ENCODE measurements around the gene PWWP2B.

Gene PWWP2B

DNA sequence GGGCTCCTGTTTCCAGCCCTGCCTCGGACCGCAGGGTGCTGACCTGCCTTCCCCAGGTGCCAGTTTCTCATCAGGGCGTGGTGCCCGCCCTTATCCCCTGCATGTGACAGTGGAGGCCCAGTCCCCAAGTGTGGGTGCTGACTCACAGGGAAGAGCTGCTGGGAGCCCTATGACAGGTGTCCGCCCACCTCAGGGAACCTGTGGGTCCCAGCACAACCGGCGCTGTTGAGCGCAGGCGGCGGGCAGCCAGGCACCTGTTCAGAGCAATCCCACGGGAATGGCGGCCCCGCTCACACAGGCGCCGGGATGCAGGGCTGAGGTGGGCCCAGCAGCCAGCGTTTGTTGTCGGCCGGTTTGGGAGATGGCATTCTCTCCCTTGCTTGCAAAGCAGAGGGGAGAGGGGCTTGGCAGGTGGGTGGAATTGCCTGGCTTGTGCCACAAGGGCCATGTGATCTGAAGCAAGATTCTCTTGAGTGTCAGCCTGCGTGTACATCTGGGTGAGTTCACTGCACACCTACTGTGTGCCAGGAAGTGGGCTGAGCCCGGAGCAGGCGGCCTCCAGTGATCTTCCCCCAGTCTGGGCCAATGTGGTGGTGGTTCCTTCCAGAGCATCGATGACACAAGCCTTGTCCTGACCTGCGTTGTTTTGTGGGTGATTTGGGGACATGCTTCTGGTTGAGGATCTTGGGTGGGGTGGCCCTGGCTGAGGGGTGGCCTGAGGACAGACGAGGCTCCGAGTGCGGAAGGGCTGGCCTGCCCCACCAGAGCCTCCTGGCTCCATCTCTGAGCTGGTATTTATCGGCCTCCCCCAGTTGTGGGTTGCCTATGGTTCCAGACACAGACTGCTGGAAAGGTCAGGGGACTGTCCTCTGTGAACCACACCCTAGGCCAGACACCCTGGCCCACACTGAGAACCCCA is 2.4 kb downstream of the PWWP2B start:
- Histone ChIP-seq H3K9me3 (ENCODE audit: control insufficient read depth, insufficient read depth, low read length) (no peaks in the 10 kb centered on the region), H3K9ac (ENCODE audit: low read depth, low read length) (no peak overlapping the region), H3K4me1 (ENCODE audit: insufficient read depth, low read length) (peaks cover 4% of the 10 kb centered on the region; the same call in 1 of the 2 replicates)

DNA sequence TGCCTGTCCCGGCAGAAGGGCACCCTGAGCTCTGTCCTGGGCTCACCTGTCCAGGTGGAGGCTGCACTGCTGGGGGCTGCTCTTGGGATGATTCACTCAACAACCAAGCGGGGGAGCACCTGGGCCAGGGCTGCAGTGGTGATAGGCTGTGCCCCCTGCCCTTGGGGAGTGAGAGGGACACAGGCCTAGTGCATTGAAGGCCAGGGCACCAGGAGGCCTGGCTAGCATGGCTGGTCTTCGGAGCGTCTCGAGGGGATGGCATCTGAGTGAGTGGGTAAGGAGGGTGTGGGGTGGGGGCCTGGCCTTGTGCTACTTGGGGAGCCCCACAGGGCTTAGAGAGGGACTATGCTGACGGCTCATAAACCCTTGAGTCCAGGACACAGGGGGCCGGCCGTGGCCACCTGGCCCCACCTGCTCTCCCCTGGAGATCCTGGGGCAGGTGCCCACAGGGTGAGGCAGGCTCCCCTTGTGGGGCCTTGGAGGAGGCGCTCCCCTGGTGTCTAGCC is 3.1 kb downstream of the PWWP2B start:
- Histone ChIP-seq H3K36me3 (ENCODE audit: insufficient read depth, low read length) (no peaks in the 10 kb centered on the region), H3K9ac (ENCODE audit: low read depth, low read length) (no peak overlapping the region), H3K9me3 (ENCODE audit: control insufficient read depth, insufficient read depth, low read length) (no peaks in the 10 kb centered on the region), H3K4me1 (ENCODE audit: insufficient read depth, low read length) (peaks cover 4% of the 10 kb centered on the region; the same call in 1 of the 2 replicates)

More for the DNA sequence above, 2.4 kb downstream of the PWWP2B start:
- no peaks in the 10 kb centered on the region for H3K36me3 ChIP-seq (ENCODE audit: insufficient read depth, low read length)

DNA sequence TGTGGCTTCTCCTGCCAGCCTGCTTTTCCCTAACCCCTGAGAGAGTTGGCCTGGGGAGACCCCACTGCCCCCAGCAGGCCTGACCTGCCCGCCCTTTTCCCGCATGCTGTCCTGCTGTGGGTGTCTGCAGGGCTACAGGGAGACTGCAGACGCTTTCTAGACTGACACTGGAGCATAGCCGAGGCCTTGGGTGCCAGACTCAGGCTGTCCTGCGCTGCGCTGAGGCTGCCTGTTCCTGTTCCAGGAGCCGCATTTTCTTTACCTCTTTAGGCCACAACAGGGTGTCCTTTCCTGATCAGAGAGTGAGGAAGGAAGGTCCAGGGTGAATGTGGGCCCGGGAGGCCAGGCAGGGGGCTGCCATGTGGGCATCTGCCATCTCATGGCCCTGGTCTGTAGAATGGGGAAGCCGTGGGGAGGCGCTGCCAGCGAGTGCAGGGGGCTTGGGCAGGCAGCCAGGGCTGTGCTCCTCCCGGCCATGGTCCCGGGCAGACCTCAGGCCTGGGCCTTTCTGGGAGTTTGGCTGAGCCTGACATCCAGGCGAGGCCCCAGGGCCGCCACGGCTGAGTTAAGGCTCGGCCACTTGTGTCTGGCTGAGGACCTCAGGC is 3.6 kb downstream of the PWWP2B start:
- H3K36me3 ChIP-seq (ENCODE audit: insufficient read depth, low read length): no peaks in the 10 kb centered on the region
- peaks cover 4% of the 10 kb centered on the region; the same call in 1 of the 2 replicates for H3K4me1 ChIP-seq (ENCODE audit: insufficient read depth, low read length)
- H3K9ac ChIP-seq (ENCODE audit: low read depth, low read length): no peak overlapping the region
- no peaks in the 10 kb centered on the region for H3K9me3 ChIP-seq (ENCODE audit: control insufficient read depth, insufficient read depth, low read length)

DNA sequence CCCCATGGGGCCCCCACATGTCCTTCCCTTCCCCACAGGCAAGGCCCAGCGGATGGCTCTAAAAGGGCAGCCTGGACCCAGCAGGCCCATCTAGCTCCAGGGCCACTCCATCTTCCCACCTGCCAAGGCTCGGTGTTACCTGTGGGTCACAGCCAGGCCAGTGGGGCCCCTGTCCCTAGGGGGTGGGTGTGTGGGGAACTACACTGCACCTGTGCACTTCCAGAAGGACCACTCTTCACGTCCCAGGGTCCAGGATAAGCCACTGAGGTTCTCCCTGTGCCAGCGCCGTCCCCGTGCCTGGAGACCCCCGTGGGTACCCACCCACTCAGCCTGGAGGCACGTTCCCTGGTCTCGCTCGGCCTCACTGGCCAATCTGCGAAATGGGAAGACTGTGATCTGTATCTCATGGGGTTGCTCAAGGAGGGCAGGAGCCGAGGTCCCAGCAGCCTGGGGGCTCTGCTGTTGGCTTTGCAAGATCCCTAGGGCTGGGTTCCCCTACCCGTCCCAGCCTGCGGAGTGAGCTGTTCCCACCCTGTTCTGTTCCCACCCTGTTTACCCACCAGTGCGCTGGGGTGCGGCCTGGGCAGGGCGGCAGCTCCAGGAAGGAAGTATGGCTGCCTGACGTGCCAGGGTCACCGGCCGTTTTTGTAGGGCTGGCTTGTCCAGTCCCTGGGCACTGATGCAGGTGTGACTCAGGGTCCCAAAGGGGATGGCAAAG is 4.6 kb downstream of the PWWP2B start:
- H3K9me3 ChIP-seq (ENCODE audit: control insufficient read depth, insufficient read depth, low read length): no peaks in the 10 kb centered on the region
- H3K9ac ChIP-seq (ENCODE audit: low read depth, low read length): no peak overlapping the region
- peaks cover 4% of the 10 kb centered on the region; the same call in 1 of the 2 replicates for H3K4me1 ChIP-seq (ENCODE audit: insufficient read depth, low read length)
- no peaks in the 10 kb centered on the region for H3K36me3 ChIP-seq (ENCODE audit: insufficient read depth, low read length)

DNA sequence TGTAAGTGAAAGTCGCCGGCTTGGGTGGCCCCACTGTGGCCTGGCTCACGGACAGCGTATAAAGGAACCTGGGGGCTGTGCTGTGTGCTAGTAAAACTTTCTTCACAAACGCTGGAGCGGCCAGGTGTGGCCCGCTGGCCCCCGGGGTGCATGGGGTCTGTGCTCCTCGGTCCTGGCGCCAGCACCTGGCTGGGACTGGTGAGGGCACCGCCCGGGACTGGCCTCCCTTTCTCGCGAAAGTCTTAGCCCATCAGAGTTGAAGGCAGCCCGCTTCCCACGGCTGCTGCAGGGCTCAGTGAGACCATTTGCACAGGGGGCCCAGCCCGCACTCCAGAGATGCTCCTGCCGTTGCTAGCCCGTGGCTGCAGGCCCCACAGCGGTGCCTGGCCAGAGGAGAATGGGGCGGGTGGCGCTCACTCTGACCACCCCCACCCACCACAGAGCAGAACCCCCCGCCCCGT is 5.8 kb downstream of the PWWP2B start:
- H3K4me1 ChIP-seq (ENCODE audit: insufficient read depth, low read length): peaks cover 7% of the 10 kb centered on the region; the same call in 1 of the 2 replicates
- no peak overlapping the region for H3K9ac ChIP-seq (ENCODE audit: low read depth, low read length)
- H3K9me3 ChIP-seq (ENCODE audit: control insufficient read depth, insufficient read depth, low read length): no peaks in the 10 kb centered on the region
- no peaks in the 10 kb centered on the region for H3K36me3 ChIP-seq (ENCODE audit: insufficient read depth, low read length)

DNA sequence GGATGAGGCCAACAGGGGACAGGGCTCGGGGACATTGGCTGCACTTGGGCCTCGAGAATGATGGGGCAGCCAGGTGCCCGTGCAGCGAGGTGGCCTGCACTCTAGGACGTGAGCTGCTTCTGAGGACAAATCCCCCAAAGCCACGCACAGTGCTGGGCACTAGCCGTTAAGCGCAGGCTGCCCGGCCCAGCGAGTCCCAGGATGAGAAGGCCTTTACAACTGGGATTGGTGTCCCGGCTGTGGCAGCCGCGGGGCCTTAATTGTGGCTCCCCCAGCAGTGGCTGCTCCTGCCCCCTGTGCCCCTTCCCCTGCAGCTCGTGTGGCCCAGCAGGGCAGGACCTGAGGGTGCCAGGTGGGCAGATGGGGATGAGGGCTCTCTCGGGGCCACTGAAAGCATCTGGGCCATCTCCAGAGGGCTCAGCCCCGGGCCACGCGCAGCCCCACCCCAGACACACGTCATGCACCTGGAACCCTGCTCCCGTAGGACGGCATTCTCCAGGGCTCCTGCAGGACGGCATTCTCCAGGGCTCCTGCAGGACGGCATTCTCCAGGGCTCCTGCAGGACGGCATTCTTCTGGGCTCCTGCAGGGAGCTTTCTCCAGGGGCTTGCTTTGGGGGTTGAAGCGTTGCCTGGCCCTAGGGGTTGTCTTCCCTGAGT is 6.6 kb downstream of the PWWP2B start:
- Histone ChIP-seq H3K4me1 (ENCODE audit: insufficient read depth, low read length) (peaks cover 15% of the 10 kb centered on the region; the same call in 1 of the 2 replicates), H3K9me3 (ENCODE audit: control insufficient read depth, insufficient read depth, low read length) (no peaks in the 10 kb centered on the region), H3K9ac (ENCODE audit: low read depth, low read length) (no peak overlapping the region)

DNA sequence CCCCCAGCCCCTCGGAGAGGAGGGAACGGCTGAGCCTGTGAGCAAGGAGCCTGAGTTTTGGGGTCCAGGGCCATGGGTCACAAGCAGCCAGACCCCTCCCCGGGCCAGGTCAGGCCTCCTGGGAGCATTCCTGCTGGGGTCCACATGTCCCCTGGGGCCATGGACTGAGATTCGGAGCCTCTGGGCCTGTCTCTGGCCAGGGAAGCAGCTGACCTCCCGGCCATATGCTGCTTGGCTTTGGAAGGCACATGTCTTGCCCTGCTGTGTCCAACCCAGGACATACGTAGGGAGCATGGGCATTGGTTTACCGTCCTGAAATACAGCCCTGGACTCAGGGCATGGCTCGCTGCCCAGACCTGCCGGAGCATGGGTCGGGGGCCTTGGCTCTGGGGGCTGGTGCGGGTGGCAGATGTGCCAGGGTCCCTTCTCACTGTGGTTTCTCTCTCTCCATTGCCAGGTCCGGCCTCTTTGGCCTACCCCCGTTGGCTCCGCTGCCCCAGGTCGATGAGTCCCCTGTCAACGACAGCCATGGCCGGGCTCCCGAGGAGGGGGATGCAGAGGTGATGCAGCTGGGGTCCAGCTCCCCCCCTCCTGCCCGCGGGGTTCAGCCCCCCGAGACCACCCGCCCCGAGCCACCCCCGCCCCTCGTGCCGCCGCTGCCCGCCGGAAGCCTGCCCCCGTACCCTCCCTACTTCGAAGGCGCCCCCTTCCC is 7.3 kb downstream of the PWWP2B start:
- Histone ChIP-seq H3K4me1 (ENCODE audit: insufficient read depth, low read length) (peaks cover 20% of the 10 kb centered on the region; the same call in 1 of the 2 replicates), H3K9ac (ENCODE audit: low read depth, low read length) (no peak overlapping the region), H3K9me3 (ENCODE audit: control insufficient read depth, insufficient read depth, low read length) (no peaks in the 10 kb centered on the region), H3K36me3 (ENCODE audit: insufficient read depth, low read length) (no peaks in the 10 kb centered on the region)

More for the DNA sequence above, 6.6 kb downstream of the PWWP2B start:
- H3K36me3 ChIP-seq (ENCODE audit: insufficient read depth, low read length): no peaks in the 10 kb centered on the region

DNA sequence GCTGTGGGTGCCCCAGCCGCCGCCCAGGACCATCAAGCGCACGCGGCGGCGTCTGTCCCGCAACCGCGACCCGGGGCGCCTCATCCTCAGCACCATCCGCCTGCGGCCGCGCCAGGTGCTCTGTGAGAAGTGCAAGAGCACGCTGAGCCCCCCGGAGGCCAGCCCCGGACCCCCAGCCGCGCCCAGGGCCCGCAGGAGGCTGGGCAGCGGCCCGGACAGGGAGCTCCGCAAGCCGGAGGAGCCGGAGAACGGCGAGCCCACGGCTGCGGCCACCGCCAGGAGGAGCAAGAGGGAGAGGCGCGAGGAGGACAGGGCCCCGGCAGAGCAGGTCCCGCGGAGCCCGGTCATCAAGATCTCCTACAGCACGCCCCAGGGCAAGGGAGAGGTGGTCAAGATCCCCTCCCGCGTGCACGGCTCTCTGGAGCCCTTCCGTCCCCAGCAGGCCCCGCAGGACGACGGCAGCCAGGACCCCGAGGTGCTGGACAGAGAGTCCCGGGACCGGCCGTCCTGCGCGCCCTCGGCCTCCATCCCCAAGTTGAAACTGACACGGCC is 8.0 kb downstream of the PWWP2B start:
- Histone ChIP-seq H3K36me3 (ENCODE audit: insufficient read depth, low read length) (no peaks in the 10 kb centered on the region), H3K9ac (ENCODE audit: low read depth, low read length) (no peak overlapping the region), H3K9me3 (ENCODE audit: control insufficient read depth, insufficient read depth, low read length) (no peaks in the 10 kb centered on the region), H3K4me1 (ENCODE audit: insufficient read depth, low read length) (peaks cover 21% of the 10 kb centered on the region; the same call in 1 of the 2 replicates)

DNA sequence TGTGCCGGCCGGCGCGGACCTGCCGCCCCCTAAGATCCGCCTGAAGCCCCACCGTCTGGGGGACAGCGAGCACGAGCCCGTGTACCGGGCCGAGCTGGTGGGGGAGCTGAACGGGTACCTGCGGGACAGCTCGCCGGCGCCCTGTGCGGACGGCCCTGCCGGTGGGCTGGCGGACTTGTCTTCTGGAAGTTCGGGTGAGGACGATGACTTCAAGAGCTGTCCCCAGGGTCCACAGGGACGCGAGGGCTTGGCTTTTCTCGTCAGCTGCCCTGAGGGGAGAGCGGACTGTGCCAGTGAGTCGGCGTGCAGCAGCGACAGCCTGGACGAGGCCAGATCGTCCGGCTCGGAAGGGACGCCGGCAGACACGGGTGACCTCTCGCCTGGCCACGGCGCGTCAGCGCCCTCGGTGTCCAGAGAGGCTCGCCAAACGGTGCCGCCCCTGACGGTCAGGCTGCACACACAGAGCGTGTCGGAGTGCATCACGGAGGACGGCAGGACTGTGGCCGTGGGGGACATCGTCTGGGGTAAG is 8.5 kb downstream of the PWWP2B start:
- H3K9ac ChIP-seq (ENCODE audit: low read depth, low read length): no peak overlapping the region
- no peaks in the 10 kb centered on the region for H3K36me3 ChIP-seq (ENCODE audit: insufficient read depth, low read length)
- H3K9me3 ChIP-seq (ENCODE audit: control insufficient read depth, insufficient read depth, low read length): no peaks in the 10 kb centered on the region
- peaks cover 20% of the 10 kb centered on the region; the same call in 1 of the 2 replicates for H3K4me1 ChIP-seq (ENCODE audit: insufficient read depth, low read length)

DNA sequence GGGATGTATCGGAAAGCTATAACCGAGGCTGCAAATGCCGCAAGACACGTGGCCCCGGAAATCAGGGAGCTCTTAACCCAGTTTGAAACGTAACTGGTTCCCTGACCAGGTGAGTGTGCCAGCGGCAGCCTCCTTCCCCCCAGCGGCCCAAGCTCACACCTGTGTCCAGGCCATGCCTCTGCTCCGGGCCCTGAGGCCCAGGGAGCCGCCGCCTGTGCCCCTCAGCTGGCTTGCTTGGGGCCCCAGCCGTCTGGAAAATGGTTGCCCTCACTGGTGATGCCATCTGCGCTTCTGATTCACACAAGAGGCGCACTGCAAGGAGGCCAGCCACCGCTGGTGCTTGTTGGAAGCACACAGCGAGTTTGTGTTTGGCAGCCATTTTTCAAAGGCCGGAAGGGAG is 9.2 kb downstream of the PWWP2B start:
- H3K9me3 ChIP-seq (ENCODE audit: control insufficient read depth, insufficient read depth, low read length): no peaks in the 10 kb centered on the region
- no peaks in the 10 kb centered on the region for H3K36me3 ChIP-seq (ENCODE audit: insufficient read depth, low read length)
- H3K9ac ChIP-seq (ENCODE audit: low read depth, low read length): no peak overlapping the region
- H3K4me1 ChIP-seq (ENCODE audit: insufficient read depth, low read length): peaks cover 18% of the 10 kb centered on the region; the same call in 1 of the 2 replicates

DNA sequence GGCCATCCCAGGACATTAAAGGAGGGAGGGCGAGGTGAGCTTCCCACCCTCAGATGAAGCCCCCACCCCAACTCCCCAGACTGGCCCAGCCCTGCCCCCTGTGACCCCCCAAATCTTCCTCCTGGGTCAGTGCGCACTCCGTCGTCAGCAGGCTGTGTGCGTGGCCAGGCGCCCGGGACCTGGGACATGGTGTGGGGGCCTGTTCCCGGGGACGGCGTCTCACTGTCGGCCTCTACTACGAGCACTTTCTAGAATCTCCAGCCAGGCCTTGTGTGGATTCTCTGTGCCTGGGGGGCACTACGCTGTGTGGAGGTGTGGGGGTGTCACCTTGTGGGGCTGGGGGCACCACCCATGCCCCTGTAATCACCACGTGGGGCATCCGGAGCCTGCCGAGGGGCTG is 9.8 kb downstream of the PWWP2B start:
- no peak overlapping the region for H3K9ac ChIP-seq (ENCODE audit: low read depth, low read length)
- H3K9me3 ChIP-seq (ENCODE audit: control insufficient read depth, insufficient read depth, low read length): no peaks in the 10 kb centered on the region
- H3K4me1 ChIP-seq (ENCODE audit: insufficient read depth, low read length): peaks cover 18% of the 10 kb centered on the region; the same call in 1 of the 2 replicates
- H3K36me3 ChIP-seq (ENCODE audit: insufficient read depth, low read length): no peaks in the 10 kb centered on the region

DNA sequence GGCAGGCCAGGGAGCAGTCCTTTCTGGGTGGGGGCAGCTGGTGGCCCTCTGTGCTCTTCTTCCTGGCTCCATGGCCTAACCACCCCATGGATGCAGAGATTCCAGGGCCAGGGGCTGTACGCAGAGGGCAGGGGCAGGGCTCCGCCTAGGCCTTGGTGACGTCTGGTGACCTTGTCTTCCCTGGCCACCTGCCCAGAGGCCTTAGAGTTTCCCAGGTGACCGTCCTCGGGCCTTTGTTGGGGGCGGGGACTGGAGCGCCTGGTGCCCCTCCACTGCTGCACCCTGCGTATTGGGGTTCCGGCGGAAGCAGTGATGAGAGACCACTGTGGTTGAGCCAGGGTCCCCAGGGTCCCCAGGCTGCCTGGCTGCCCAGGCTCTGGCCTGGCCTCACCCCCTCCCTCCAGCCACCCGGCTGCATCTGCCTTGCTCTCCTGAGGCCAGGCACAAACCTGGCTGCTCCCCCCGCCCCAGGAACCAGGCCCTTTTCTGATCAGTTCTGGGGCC is 10.3 kb downstream of the PWWP2B start:
- Histone ChIP-seq H3K9me3 (ENCODE audit: control insufficient read depth, insufficient read depth, low read length) (no peaks in the 10 kb centered on the region), H3K4me1 (ENCODE audit: insufficient read depth, low read length) (peaks cover 18% of the 10 kb centered on the region; the same call in 1 of the 2 replicates), H3K9ac (ENCODE audit: low read depth, low read length) (no peak overlapping the region), H3K36me3 (ENCODE audit: insufficient read depth, low read length) (no peaks in the 10 kb centered on the region)
